GM12873 (cell line): ENCODE results near the gene CRIM1.

Experiments used
- TF ChIP-seq, protein P1 (sequence below): IDR thresholded peaks from 2 replicates; pipeline ENCODE4 v1.5.1; 2012; ENCODE audit warnings: low read depth, mild to moderate bottlenecking, moderate library complexity, low read length, control low read depth; ENCODE audit not compliant: insufficient read depth; ENCODE audit errors: missing control alignments

CRIM1 gene

DNA sequence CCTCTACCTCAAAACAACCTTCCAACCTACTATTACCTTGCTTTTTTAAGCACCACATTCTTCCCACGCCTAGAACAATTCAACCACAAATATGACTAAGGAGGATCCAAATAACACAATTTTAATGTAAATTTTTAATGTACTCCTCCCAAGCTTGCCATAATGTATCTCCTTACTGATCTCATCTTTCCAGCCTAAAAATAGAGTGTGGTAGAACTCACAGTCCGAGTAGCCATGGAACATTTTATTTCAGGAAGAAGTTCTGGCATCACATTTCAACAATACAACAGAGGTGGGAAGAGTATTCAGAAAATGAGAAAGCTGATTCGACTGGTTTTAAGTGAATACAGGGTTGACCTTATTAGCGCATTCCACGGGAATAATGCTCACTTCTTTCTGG lies 227.0 kb downstream of the CRIM1 start:
- TF ChIP-seq, protein P1, sequence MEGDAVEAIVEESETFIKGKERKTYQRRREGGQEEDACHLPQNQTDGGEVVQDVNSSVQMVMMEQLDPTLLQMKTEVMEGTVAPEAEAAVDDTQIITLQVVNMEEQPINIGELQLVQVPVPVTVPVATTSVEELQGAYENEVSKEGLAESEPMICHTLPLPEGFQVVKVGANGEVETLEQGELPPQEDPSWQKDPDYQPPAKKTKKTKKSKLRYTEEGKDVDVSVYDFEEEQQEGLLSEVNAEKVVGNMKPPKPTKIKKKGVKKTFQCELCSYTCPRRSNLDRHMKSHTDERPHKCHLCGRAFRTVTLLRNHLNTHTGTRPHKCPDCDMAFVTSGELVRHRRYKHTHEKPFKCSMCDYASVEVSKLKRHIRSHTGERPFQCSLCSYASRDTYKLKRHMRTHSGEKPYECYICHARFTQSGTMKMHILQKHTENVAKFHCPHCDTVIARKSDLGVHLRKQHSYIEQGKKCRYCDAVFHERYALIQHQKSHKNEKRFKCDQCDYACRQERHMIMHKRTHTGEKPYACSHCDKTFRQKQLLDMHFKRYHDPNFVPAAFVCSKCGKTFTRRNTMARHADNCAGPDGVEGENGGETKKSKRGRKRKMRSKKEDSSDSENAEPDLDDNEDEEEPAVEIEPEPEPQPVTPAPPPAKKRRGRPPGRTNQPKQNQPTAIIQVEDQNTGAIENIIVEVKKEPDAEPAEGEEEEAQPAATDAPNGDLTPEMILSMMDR, result no peak

DNA sequence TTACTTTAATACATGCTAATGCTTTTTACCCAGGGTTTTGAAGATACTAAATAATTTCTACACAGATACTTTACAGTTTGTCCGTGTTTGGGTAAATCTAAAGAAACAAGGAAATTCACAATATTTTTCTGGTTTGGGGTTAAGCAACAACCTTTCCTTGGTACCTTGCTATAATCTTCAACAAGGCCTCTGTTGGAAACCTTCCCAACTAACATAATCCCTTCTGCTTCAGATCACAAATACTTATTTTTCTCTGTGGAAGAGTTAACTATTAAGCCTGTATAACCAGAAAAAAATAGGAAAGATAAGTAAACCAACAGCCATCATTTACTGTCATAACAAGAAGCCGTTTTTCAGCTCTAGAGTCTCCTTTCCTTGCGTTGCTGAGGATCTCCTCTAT lies 227.4 kb downstream of the CRIM1 start:
- TF ChIP-seq, protein P1, result no peak

DNA sequence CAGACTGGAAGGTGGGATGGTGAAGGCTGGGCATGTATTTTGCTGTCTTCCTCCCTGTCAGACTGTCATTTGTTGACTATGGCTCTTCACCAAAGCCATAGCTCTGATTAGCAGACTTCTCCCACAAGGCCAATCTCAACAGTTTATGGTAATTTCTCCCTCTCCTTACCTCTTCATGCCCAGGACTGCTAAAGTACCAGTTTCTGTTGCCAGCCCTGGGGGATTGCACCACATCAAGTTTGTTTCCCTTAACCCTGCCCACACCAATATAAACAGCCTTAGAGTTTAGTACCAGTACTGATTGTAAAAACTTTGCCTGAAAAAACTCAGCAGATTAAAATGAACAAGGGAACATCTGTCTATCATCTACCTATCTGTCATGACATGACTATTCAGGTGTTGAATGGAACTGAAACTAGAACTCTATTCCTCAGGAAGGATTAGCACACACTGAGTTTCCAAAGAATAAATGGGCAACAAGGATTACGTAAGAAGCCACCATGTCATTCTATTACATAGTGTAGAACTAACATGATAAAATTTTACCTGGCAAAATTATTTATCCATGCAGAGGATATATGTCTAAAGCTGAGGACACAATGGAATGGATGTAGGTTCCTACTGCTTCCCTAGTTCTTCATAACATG lies 228.7 kb downstream of the CRIM1 start:
- TF ChIP-seq, protein P1, result no peak

DNA sequence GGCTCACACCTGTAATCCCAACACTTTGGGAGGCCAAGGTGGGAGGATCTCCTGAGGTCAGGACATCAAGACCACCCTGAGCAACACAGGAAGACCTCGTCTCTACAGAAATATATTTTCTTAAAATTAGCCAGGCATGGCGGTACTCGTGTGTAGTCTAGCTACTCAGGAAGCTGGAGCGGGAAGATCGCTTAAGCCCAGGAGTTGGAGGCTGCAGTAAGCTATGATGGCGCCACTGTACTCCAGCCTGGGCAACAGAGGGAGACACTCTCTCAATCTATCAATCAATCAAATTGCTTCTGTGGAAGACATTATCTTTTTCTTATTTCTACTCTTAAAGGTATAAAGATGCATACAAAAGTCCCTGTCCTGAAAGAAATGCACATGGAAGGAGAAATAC lies 231.1 kb downstream of the CRIM1 start:
- TF ChIP-seq, protein P1, result no peak

DNA sequence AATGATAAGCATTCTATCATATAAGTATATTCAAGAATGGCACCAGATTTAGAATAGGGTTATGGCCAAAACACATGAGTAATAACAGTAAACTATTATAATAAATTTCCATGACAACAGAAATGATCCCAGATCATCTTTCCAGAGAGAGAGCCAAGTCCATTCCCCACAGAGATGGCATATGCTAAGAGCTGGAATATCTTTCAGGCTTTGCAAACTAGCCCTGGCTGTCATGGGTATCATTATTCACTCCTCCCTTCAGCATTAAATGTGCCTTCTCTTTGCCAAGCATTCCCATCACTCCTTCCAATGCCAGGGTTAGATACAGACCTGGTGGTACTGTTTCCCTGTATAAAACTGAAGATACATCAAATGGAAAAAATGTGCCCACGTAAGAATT lies 231.5 kb downstream of the CRIM1 start:
- TF ChIP-seq, protein P1, result no peak

DNA sequence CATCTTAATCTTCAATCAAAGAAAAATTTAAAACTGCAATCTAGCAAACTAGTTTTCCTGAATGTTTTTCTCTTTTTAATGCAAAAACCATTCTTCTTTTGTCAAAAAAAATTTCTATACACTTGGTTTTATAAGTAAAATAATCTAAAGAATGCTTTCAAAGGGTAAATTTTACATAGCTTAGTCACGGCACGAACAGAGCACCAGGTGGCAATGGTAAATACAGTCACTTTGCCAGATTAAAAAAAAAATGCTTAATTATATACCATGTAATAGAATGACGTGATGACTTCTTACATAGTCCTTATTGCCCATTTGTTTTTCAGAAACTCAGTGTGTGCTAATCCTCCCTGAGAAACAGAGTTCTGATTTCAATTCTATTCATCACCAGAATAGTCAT lies 232.0 kb downstream of the CRIM1 start:
- TF ChIP-seq, protein P1, result no peak

DNA sequence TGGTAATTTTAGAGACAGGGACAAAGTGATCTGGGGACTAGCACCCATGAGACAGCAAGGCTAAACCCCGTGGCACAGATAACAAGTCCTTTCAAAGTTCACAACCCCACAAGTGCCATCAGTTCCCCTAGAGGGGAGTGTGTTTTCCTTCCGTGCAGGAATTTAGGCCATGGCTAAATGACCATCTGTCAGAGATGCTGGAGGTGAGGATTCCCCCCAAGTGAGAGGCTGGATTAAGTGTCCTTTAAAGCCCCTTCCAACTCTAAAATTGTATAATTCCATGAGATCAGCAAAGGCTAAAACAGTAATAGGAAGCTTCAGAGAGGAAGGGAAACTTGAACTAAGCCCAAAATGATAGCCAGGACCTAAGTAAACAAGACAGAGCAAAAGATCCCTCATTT lies 233.7 kb downstream of the CRIM1 start:
- TF ChIP-seq, protein P1, result no peak
